GM12873 (cell line): ENCODE data around the gene NCBP3.
A peak's percentile ranks its signal among the peaks of the same experiment; 100 is the strongest.

Source experiments
- CTCF ChIP-seq: IDR thresholded peaks from 2 replicates; pipeline ENCODE4 v1.5.1; 2012; ENCODE audit warnings: low read depth, mild to moderate bottlenecking, moderate library complexity, low read length, control low read depth; ENCODE audit not compliant: insufficient read depth; ENCODE audit errors: missing control alignments

NCBP3 gene

GRCh38 chr17:3827124-3827773, 18.8 kb downstream of the NCBP3 start:
- peak; percentile 90 for TF ChIP-seq CTCF

- no peak for TF ChIP-seq CTCF
Observed at GRCh38 chr17:3826191-3826590, 19.9 kb downstream of the NCBP3 start.

GRCh38 chr17:3821101-3821500, 24.9 kb downstream of the NCBP3 start:
- TF ChIP-seq CTCF, result no peak

GRCh38 chr17:3818786-3819185, 27.3 kb downstream of the NCBP3 start:
- TF ChIP-seq CTCF, result no peak

- TF ChIP-seq CTCF, result no peak
Observed at GRCh38 chr17:3817851-3818605, 28.0 kb downstream of the NCBP3 start.

- TF ChIP-seq CTCF, result no peak
Observed at GRCh38 chr17:3815925-3816324, 30.1 kb downstream of the NCBP3 start.

- TF ChIP-seq CTCF, result no peak
Observed at GRCh38 chr17:3815122-3815521, 30.9 kb downstream of the NCBP3 start.
